Thoracic aorta (tissue), 2 donors: ENCODE measurements around the gene PTGER3. TPM values are rescaled to one million over a fixed set of nuclear protein-coding genes. Genes with fewer than 3 reads are reported as not detected.

Experiments
- ATAC-seq: fragments of 150-250 bp; one replicate; pipeline ENCODE4 v1.8.0; 2017; ENCODE audit warnings: low read depth; ENCODE audit not compliant: insufficient number of reproducible peaks, low FRiP score
- DNase-seq: peaks from one replicate; pipeline ENCODE4 v3.0.0-alpha.2; 2020; ENCODE audit warnings: low spot score
- H3K27ac ChIP-seq, 2 donors: fragments of 200-600 bp; sonication (generic); 1 replicate in 1 of 2; 2 replicates in 1 of 2; pipeline ENCODE4 v1.5.1; 2016; ENCODE audit warnings: mild to moderate bottlenecking in 2 of 2, moderate library complexity in 2 of 2
- H3K27me3 ChIP-seq: fragments of 200-600 bp; sonication (generic); replicated peaks from 2 replicates; pipeline ENCODE4 v1.6.0; 2016; ENCODE audit warnings: mild to moderate bottlenecking; ENCODE audit not compliant: insufficient read depth
- H3K36me3 ChIP-seq: fragments of 200-600 bp; sonication (generic); one replicate; pipeline ENCODE4 v1.5.1; 2016
- H3K4me1 ChIP-seq, 2 donors: fragments of 200-600 bp; sonication (generic); 1 replicate in 1 of 2; 2 replicates in 1 of 2; pipeline versions ENCODE4 v1.5.1 to v1.6.0; 2016; ENCODE audit warnings: low read depth in 2 of 2, mild to moderate bottlenecking in 1 of 2; ENCODE audit not compliant: control insufficient read depth in 1 of 2
- H3K4me3 ChIP-seq: fragments of 200-600 bp; sonication (generic); 2 replicates; pipeline ENCODE4 v1.5.1; 2016; ENCODE audit warnings: mild to moderate bottlenecking
- H3K9me3 ChIP-seq: fragments of 200-600 bp; sonication (generic); 2 replicates; pipeline ENCODE4 v1.5.1; 2016
- total RNA-seq, 2 donors: library from RNA; depleted of rRNA; stranded (reverse); fragments of >200 nt; gene quantifications; one replicate each; pipeline versions ENCODE4 v1.1.0 to v1.2.3, GENCODE V29; 2016
- TF ChIP-seq, protein P1 (sequence below): fragments of 200-600 bp; sonication (generic); IDR thresholded peaks from one replicate; pipeline ENCODE4 v1.5.1; 2019; ENCODE audit warnings: antibody characterized with exemption

The PTGER3 gene
- total RNA-seq, 2 donors from 2014 or later, result 45.2 to 61.7 TPM

DNA sequence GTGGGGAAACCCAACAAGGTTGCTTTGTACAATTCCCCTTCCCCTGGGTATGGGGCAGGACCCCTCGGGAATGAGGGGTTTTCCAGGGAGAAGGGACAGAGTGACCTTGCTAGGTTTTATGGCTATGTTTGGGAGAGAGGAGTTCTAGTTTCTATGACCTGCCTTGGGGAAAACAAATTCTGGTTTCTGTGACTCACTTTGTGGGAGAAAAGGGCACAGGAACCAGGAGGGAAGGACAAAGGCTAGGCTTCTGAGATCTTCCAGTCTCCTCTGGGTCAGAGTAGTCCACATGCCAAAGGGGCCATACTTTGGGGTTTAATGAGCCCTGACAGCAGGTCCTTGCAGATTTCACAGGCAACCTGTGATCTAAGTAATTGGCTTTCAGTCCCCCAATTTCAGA, 5.5 kb upstream of the PTGER3 start:
- no peaks in the 10 kb centered on the region for H3K27me3 ChIP-seq
- peaks cover 0 to 2% of the 10 kb centered on the region in 2 donors for H3K4me1 ChIP-seq
- ATAC-seq (no peak), DNase-seq (no peak)
- TF ChIP-seq, protein P1, sequence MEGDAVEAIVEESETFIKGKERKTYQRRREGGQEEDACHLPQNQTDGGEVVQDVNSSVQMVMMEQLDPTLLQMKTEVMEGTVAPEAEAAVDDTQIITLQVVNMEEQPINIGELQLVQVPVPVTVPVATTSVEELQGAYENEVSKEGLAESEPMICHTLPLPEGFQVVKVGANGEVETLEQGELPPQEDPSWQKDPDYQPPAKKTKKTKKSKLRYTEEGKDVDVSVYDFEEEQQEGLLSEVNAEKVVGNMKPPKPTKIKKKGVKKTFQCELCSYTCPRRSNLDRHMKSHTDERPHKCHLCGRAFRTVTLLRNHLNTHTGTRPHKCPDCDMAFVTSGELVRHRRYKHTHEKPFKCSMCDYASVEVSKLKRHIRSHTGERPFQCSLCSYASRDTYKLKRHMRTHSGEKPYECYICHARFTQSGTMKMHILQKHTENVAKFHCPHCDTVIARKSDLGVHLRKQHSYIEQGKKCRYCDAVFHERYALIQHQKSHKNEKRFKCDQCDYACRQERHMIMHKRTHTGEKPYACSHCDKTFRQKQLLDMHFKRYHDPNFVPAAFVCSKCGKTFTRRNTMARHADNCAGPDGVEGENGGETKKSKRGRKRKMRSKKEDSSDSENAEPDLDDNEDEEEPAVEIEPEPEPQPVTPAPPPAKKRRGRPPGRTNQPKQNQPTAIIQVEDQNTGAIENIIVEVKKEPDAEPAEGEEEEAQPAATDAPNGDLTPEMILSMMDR, result no peak
- no peaks in the 10 kb centered on the region for H3K36me3 ChIP-seq
- no peak overlapping the region for H3K27ac ChIP-seq
- no peaks in the 10 kb centered on the region for H3K9me3 ChIP-seq
- no peak overlapping the region for H3K4me3 ChIP-seq

DNA sequence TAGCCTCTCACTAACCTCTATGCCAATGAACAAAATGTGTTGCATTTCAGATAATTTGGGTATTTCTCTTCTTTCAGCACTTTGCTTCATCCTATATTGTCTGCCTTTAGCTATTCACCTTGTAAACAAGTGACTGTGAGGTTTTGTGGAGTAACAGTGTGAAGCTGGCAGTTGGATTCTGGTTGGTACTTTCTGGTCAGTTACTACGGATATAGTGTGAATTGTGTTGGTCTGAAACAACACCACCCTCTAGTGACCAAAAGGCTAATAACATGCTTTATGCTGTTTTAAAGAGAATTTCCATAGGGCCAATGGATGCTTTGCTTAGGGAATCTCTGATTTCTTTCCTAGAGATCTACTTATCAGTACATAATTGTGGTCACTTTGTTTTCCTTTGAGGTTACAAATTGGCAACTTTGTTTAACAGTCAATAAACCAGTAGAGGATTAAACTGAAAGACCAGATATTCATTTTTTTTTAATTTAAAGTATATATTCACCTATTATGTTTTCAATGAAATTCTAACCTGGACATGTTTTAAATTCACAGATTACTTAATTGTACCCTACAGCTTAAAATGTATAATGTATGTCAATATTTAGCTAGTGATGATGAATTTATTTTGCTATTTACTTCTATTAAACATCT, 2.5 kb upstream of the PTGER3 start:
- ATAC-seq (peak; percentile 40), DNase-seq (no peak)
- Histone ChIP-seq H3K4me1 (peaks cover 0 to 5% of the 10 kb centered on the region in 2 donors), H3K36me3 (no peaks in the 10 kb centered on the region), H3K4me3 (no peak overlapping the region), H3K27ac (no peak overlapping the region), H3K9me3 (no peaks in the 10 kb centered on the region), H3K27me3 (no peaks in the 10 kb centered on the region)
- TF ChIP-seq, protein P1, result peak; percentile 74

DNA sequence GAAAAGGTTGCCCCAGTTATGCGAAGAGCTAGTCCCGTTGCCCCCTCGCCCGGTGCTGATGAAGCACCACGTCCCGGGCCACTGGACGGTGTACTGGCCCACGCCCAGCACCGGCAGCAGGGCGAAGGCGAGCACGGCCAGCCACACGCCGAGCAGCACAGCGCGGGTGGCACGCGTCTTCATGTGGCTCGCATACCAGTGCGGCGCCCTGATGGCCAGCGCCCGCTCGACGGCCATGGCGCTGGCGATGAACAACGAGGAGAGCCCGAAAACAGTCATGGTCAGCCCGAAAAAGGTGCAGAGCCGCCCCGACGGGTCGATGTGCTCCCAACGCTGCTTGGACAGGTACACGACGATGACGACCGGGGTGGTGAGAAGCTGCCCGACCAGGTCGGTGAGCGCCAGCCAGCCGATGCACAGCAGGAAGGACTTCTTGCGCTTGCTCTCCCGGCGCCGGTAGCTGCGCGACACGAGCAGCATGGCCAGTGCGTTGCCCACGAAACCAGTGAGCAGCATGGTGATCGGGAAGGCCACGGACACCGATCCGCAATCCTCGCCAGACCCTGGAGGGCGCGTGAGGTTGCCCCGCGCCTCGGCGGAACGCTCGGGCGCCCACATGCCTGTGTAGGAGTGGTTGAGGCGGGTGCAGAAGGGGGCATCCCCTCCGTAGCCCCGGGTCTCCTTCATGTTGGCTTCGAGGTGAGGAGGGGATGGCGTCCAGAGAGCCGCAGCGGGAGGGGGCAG, 553 bp downstream of the PTGER3 start:
- Histone ChIP-seq H3K4me1 (peaks cover 0 to 23% of the 10 kb centered on the region in 2 donors), H3K36me3 (no peaks in the 10 kb centered on the region), H3K4me3 (peak overlapping the region; percentile 74), H3K27me3 (no peaks in the 10 kb centered on the region), H3K9me3 (no peaks in the 10 kb centered on the region), H3K27ac (peak overlapping the region; percentile 66 to 81)
- TF ChIP-seq, protein P1, result no peak
- ATAC-seq, result no peak
- DNase-seq, result no peak

DNA sequence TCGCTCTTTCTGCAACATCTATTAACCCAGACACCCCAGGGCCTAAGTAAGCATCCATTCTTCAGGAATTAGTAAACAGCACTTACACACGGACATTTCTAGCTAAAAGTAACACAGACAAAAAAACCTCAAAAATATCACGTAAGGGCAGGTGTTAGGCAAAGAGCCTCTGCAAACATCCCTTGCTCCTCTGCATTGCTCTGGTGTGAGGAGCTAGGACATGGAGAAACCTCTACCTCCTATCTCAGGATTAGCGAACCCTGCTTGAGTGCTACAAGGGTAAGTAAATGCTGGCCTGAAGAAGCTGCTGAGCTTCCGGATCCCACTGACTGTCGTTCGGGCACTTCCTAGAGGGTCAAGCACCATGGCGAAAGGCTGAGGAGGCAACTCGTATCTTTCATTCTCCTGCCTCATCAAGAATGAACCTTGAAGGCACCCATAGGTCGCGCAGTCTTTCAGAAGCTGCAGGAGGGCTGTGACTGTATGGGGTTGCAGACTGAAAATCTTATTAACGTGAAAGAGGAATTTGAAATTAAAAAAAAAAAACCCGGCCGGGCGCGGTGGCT, 2.1 kb downstream of the PTGER3 start:
- peaks cover 0 to 24% of the 10 kb centered on the region in 2 donors for H3K4me1 ChIP-seq
- DNase-seq, result no peak
- no peaks in the 10 kb centered on the region for H3K27me3 ChIP-seq
- H3K9me3 ChIP-seq, result no peaks in the 10 kb centered on the region
- TF ChIP-seq, protein P1, result no peak
- no peaks in the 10 kb centered on the region for H3K36me3 ChIP-seq
- no peak for ATAC-seq
- peak overlapping the region; percentile 68 to 72 for H3K27ac ChIP-seq
- H3K4me3 ChIP-seq, result peak overlapping the region; percentile 74

DNA sequence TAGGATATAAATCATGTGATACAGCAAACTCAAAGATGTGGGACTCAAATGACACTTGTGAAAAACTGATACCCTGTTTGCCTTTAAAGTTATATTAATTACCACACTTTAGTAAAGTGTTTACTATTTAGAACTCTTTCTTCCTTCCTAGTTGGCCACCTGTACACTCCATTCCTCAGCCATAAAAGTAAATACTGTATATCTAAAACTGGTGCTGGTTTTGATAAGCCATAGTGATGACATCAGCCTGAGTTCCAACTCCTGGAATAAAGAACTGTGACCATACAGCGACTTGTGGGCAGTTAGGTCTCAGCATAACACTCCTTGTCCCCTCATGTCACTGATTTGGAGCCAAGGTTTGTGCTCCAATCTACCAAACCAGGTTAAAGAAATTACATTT, 2.8 kb downstream of the PTGER3 start:
- no peaks in the 10 kb centered on the region for H3K36me3 ChIP-seq
- H3K4me3 ChIP-seq, result peak overlapping the region; percentile 74
- no peaks in the 10 kb centered on the region for H3K27me3 ChIP-seq
- ATAC-seq (no peak), DNase-seq (no peak)
- H3K27ac ChIP-seq, result peak overlapping the region in 1 of 2 donors; percentile 68
- H3K4me1 ChIP-seq, result peaks cover 0 to 30% of the 10 kb centered on the region in 2 donors
- no peaks in the 10 kb centered on the region for H3K9me3 ChIP-seq
- TF ChIP-seq, protein P1, result no peak
